Lower lobe of right lung (tissue), 2 donors: ENCODE measurements around the gene FBXO33. TPM values are rescaled to one million over a fixed set of nuclear protein-coding genes. Genes with fewer than 3 reads are reported as not detected.

Experiments used
- ATAC-seq, 2 donors: fragments of 200-7000 bp; cut with Tn5 transposase; one replicate each; pipeline ENCODE4 v1.9.1; 2020 to 2022; ENCODE audit warnings: mild to moderate bottlenecking in 2 of 2, moderate library complexity in 2 of 2
- DNase-seq: peaks from one replicate; pipeline ENCODE4 v3.0.0-alpha.2; 2020
- H3K27ac ChIP-seq: fragments of 200-600 bp; one replicate; pipeline ENCODE4 v1.8.0; 2022
- H3K27me3 ChIP-seq: fragments of 200-600 bp; one replicate; pipeline ENCODE4 v1.8.0; 2022; ENCODE audit warnings: low read depth
- H3K36me3 ChIP-seq: fragments of 200-600 bp; one replicate; pipeline ENCODE4 v1.8.0; 2022; ENCODE audit warnings: mild to moderate bottlenecking
- H3K4me1 ChIP-seq: fragments of 200-600 bp; one replicate; pipeline ENCODE4 v1.8.0; 2022
- H3K4me3 ChIP-seq: fragments of 200-600 bp; one replicate; pipeline ENCODE4 v1.8.0; 2022; ENCODE audit warnings: mild to moderate bottlenecking
- H3K9me3 ChIP-seq: fragments of 200-600 bp; one replicate; pipeline ENCODE4 v1.8.0; 2022
- intact Hi-C: fragments of 100-400 bp; cut with DNase I; formaldehyde crosslinking; loops from one replicate; pipeline ENCODE4 v1.11.0; 2022
- total RNA-seq: library from RNA; stranded (reverse); fragmentation: NEBNext Ultra II Directional; extraction: Animal tissue kit (Norgen Biotek cat#: 25700); gene quantifications from one replicate; pipeline ENCODE4 v1.2.1, GENCODE V29; 2021
- TF ChIP-seq, protein P1 (sequence below): fragments of 200-600 bp; IDR thresholded peaks from one replicate; pipeline ENCODE4 v1.8.0; 2022; ENCODE audit warnings: antibody characterized with exemption, mild to moderate bottlenecking
- donor health status: DM: no; HTN: yes; CAD: no; lungs with severe emphysema.

FBXO33 gene
- total RNA-seq, 1 donor from 2014 or later: 12.8 TPM

DNA sequence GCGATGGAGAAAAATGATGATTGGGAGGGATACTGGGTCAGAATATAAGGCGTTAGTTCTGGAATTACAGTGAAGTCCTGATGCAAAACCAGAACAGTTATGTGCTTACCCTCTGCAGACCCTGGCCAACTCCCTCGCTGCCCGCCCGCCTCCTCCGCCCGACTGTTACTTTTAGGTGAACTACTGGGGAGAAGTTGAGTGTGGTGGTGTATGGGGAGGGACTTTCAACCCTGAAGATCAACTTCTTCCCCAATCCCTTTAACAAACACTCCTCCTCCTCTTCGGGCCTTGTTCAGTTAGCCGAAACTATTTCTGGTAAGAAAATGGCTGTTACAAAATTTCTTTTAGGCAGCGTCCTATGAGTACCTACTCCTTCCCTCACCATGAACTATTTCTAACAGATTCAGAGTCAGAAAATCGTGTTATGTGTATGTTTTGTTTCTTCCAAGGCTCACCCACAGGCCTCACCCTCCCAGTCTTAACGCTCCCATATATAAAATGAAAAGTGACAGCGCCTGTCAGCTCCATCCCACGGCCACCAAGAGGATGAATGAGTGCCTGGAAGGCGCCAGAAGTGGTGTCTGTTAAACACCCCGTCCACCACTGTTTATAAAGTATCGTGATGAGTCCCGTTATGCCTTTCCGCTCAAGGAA, 1.3 kb downstream of the FBXO33 start:
- Histone ChIP-seq H3K4me3 (peak overlapping the region; percentile 94), H3K4me1 (peaks cover 57% of the 10 kb centered on the region), H3K27me3 (no peaks in the 10 kb centered on the region), H3K36me3 (no peaks in the 10 kb centered on the region), H3K27ac (peak overlapping the region; percentile 99), H3K9me3 (no peaks in the 10 kb centered on the region)
- no peak for ATAC-seq
- intact Hi-C loops: no loop called here
- TF ChIP-seq, protein P1, sequence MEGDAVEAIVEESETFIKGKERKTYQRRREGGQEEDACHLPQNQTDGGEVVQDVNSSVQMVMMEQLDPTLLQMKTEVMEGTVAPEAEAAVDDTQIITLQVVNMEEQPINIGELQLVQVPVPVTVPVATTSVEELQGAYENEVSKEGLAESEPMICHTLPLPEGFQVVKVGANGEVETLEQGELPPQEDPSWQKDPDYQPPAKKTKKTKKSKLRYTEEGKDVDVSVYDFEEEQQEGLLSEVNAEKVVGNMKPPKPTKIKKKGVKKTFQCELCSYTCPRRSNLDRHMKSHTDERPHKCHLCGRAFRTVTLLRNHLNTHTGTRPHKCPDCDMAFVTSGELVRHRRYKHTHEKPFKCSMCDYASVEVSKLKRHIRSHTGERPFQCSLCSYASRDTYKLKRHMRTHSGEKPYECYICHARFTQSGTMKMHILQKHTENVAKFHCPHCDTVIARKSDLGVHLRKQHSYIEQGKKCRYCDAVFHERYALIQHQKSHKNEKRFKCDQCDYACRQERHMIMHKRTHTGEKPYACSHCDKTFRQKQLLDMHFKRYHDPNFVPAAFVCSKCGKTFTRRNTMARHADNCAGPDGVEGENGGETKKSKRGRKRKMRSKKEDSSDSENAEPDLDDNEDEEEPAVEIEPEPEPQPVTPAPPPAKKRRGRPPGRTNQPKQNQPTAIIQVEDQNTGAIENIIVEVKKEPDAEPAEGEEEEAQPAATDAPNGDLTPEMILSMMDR: no peak
- DNase-seq: no peak

- no peak for DNase-seq
- TF ChIP-seq, protein P1: no peak
- Histone ChIP-seq H3K36me3 (no peaks in the 10 kb centered on the region), H3K27me3 (no peaks in the 10 kb centered on the region), H3K4me1 (peaks cover 70% of the 10 kb centered on the region), H3K9me3 (no peaks in the 10 kb centered on the region), H3K27ac (no peak overlapping the region), H3K4me3 (no peak overlapping the region)
- ATAC-seq: no peak
- intact Hi-C loops: no loop called here
These were observed 4.1 kb downstream of the FBXO33 start for GRCh38 chr14:39428118-39428517.

- TF ChIP-seq, protein P1: peak; percentile 23
- H3K27me3 ChIP-seq: no peaks in the 10 kb centered on the region
- H3K4me1 ChIP-seq: peaks cover 70% of the 10 kb centered on the region
- intact Hi-C loops: no loop called here
- DNase-seq (no peak), ATAC-seq (peak; percentile 15 to 51)
- H3K9me3 ChIP-seq: no peaks in the 10 kb centered on the region
- H3K27ac ChIP-seq: no peak overlapping the region
- H3K4me3 ChIP-seq: no peak overlapping the region
- H3K36me3 ChIP-seq: no peaks in the 10 kb centered on the region
These were observed 5.6 kb downstream of the FBXO33 start for GRCh38 chr14:39426605-39427004.

DNA sequence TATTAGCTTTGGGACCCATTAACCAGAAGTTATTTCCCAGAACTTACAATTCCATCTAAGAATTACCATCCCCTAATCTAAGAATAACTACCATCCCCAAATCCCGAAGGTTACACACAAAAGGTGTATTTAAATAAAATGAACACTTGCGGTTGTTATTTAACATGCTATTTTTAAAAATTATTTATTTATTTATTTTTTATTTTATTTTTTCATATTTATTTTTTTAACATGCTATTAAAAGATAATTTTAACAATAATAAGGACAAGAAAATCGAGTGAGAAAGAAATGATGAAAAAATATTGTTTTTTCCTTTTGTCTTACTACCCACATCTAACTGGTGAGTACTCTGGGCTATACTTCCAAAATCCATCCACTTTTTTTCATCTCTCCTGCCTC, 6.3 kb downstream of the FBXO33 start:
- H3K27ac ChIP-seq: no peak overlapping the region
- DNase-seq (no peak), ATAC-seq (no peak)
- H3K4me3 ChIP-seq: no peak overlapping the region
- H3K27me3 ChIP-seq: no peaks in the 10 kb centered on the region
- intact Hi-C loops: no loop called here
- H3K36me3 ChIP-seq: no peaks in the 10 kb centered on the region
- H3K4me1 ChIP-seq: peaks cover 69% of the 10 kb centered on the region
- TF ChIP-seq, protein P1: no peak
- no peaks in the 10 kb centered on the region for H3K9me3 ChIP-seq

GRCh38 chr14:39423793-39424192, 8.4 kb downstream of the FBXO33 start:
- TF ChIP-seq, protein P1: no peak

More at GRCh38 chr14:39423793-39424192, 8.4 kb downstream of the FBXO33 start:
- no peaks in the 10 kb centered on the region for H3K27me3 ChIP-seq
- peaks cover 47% of the 10 kb centered on the region for H3K4me1 ChIP-seq
- no peak overlapping the region for H3K27ac ChIP-seq
- no peak for DNase-seq
- no peaks in the 10 kb centered on the region for H3K36me3 ChIP-seq
- intact Hi-C loops: no loop called here
- no peaks in the 10 kb centered on the region for H3K9me3 ChIP-seq
- ATAC-seq: peak in 1 of 2 donors; percentile 58
- H3K4me3 ChIP-seq: no peak overlapping the region
